Kidney glomerular epithelial cell (primary cell): Measurements from ENCODE around the gene COQ8A.
"Not testable (repeated sequence)": the region's sequence is repeated elsewhere in the genome, so short reads cannot be mapped to it uniquely, and the experiment has no call there.

Source experiments
- DNase-seq: peaks from one replicate; lab custom pipeline; 2025; lab: John Stamatoyannopoulos, UW

COQ8A gene

GRCh38 chr1:226929260-226930111 lies 10.6 kb upstream of the COQ8A start:
- not testable (repeated sequence) for DNase-seq

DNA sequence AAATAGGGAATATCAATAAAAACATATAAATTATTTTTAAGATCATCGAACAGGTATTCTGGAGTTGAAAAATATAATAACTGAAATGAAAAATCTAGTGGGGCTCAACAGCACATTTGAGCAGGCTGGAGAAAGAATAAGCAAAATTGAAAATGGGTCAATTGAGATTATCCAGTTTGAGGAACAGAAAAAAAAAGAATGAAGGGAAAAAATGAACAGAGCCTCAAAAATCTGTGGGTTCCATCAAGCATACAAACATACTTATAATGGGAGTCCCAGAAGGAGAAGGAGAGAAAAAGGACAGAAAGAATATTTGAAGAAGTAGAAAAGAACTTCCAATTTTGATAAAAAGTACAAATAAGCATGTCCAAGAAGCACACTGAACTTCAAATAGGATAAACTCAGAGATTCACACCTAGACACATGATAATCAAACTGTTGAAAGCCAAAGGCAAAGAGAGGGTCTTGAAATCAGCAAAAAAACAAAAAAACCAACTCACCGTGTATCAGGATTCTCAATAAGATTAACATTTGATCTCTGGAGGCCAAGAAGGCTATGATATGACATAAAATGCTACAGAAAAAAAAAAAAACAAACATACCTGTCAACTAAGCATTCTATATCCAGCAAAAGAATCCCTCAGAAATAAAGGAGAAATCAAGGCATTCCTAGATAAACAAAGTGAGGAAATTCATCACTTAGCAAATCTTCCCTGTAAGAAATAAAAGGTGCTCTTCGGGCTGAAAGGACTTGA lies 5.4 kb upstream of the COQ8A start:
- no peak for DNase-seq

DNA sequence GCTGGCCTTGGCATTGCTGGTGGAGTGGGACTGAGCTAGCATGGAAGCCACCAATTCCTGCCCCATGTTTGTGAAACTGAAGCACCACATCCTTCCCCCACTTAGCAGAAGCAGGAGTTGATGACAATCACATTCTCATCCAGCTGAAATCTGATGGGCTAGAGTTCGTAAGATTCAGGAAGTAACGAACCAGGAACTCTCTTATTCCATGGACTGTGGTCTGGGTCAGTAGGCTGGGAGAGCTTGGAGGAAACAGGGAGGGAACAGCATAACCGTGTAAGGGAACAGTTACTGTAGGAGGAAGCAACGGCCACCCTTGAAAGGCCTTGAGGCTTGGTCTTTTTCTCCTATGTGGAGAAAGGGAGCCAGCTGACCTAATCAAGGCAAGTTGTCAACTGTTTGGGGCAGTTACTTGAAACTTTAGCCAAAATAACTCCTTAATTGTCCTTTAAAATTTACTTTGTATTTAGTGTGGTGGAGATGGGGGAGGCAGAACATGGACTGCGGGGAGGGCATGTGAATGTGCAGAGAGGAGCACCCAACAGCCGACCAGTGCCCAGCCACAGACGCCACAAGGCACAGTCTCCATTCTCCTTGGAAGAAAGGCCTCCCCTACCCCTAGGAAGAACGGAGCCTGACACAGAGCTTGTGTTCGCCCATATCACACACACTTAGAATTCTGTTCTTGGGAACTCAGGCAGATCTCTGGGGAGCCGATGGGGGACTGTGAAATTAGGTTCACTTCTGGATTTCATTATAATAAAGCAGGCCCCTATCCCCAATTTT lies 2.0 kb upstream of the COQ8A start:
- no peak for DNase-seq

DNA sequence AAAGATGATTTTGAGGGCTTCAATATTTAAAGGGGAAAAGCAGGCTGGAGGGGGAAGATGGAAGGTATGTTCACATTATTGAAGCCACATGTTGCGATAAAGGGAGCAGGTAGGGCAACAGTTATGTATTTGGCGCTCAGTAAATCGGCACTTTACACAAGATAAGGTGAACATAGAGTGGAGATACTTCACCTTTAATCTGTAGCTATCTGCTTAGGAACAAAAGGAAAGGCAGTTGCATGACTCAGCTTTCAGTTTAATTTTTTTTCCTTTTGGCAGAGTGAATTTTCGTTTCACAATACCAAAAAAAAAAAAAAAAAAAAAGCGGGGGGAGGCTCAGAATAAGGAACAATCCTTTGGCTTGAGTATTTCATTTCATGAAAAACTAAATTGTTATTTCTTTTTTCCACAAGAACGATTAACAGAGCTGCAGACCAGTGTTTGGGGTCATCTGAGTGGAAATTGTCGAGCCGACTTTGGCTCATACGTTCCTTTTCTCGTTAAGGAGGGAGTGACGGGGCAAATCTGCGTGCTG lies 1.1 kb upstream of the COQ8A start:
- DNase-seq, result peak; percentile 38

GRCh38 chr1:226939438-226940028 lies 561 bp upstream of the COQ8A start:
- peak; percentile 78 for DNase-seq

- DNase-seq, result no peak
These were observed 643 bp downstream of the COQ8A start for GRCh38 chr1:226940806-226941067.

DNA sequence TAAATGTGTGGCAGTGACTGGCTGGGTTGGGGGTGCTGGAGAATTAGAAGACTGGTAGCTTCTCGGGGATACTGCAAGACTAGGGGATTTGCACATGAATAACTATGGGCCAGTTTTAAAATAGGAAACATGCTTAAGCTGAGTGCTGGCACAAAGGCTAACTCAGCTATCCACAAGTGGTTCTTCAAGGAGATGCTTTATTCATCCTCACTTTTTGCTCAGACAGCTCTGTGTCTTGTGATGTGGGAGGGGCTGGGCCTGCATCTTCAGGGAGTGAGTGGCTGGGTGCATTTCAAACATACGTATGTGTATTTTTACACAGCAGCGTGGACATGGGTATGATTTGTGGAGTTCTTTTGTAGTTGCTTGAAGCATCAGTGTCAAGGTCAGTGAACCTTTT lies 2.3 kb downstream of the COQ8A start:
- DNase-seq, result no peak

- DNase-seq, result no peak
These were observed 3.1 kb downstream of the COQ8A start for GRCh38 chr1:226943156-226943555.

GRCh38 chr1:226943927-226944326 lies 3.8 kb downstream of the COQ8A start:
- DNase-seq, result no peak

DNA sequence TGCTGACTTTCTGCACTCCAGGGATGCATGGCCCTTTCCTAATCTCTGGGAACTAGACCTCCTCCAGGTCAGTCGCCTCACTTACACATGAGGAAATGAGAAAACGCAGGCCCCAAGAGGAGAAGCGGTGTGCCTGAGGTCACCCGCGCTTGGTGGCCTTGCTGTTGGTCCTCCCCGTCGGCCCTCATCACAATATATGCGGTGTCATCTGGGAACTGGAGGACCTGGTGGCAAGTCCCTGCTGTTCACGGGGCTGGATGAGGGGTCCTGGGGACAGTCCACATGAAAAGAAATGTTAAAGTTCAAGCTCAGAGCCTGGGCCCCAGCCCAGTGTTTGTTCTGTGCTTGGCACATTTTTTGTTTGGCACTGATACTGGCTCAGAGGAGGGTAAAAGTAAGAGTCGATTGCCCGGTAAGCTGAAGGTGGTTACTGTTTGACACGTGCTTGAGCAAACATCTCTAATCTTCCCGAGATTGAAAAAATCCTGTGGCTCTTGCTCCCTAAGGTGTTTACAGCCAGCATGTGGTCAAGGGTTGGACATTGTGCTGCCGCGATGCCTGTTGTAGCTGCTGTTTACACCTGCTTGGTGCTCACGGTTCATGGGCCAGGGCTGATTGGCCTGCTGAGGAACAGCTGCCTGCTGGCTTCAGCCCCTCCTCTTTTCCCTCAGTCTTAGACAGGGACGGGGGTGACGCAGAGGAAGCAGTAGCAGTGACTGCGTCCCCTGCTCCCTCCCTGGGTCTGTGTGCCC lies 5.2 kb downstream of the COQ8A start:
- DNase-seq, result no peak

DNA sequence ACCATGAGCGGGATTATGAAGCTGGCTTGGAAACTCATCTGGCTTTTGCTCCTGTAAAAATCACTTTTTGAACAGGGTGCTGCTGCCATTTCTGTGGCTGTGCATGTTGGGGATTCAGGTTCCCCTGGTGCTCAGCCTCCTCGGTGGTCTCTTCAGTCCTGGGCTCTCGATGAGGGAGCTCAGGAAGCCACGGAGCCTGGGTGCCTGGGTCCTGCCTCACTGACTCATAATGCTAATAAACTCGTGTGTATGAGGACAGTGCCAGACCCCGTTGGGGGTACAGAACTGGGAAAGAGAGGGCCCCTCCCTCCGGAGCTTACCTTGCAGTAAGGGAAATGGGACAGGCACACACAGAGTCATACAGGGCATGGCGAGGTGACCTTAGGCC lies 5.8 kb downstream of the COQ8A start:
- no peak for DNase-seq

DNA sequence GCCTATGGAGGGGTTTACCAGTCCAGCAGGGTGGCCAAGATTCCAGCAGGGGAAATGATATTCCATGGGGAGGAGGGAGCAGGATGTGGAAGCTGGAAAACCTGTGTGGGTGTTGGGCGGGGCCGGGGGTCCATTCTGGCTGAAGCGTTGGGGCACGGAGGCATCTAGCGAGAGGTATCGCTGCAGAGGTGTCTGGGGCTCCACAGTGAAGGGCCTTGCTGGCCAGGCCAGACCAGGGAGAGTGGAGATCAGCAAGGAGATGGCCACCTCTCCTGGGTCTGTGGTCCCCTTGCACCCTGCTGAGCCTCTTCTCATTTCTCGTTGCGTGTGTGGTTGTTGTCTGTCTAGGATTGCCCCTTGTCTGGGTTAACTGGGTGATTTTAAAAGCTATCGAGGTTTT lies 6.2 kb downstream of the COQ8A start:
- no peak for DNase-seq

DNA sequence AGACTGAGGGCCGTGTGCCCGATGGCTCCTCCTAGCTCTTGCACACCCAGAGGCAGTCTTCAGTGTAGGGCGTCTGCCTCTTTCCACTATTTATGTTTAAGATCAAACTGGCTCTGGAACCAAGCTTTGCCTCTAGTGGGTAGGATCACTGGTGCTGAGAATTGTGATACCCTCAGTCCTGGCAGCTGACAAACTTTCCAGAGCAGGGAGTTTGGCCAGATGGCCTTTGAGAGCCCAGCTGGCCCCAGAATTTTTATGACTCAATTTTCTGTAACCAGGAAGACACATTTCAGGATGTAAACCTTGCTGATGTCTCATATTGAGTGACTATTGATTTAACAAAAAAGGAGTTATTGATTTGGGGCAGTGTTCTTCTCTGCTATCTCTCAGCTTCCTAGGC lies 6.7 kb downstream of the COQ8A start:
- no peak for DNase-seq

GRCh38 chr1:226948051-226948450 lies 8.0 kb downstream of the COQ8A start:
- no peak for DNase-seq

DNA sequence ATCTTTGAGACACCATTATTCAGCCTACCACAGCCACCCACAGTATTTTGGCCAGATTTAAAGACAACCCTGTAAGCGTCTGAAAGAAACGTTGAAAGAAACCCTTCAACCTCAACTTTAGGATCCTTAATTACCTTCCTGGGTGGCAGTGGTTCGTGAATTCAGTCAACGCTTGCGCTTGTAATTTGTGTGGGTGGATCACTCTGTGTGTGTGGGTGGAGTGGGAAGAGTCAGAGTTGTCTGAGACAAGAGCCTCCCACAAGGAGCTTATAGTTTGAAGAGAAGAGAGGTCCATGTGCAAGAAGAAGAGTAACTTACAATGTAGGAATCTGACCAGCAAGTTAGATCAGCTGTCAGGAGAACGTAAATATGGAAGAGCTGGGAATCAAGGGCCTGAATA lies 8.4 kb downstream of the COQ8A start:
- no peak for DNase-seq

DNA sequence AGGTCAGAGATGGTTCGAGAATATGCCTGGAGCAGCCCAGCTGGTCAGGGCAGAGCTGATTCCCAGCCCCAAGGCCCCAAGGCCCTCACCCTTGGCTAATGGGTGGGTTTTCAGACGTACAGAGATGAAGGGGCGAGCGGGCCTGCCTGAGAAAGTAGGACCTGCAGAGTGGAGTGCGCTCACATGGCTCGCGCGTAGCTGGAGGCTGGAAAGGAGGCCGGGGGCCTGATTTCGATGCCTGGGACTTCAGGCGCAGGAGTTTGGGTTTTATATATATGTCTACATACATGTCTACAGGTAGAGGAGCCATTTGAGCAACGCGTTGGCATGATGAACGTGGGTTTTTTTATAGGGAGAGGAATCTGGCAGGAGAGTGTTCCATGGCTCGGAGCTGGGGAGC lies 8.9 kb downstream of the COQ8A start:
- DNase-seq, result no peak

GRCh38 chr1:226949401-226949800 lies 9.3 kb downstream of the COQ8A start:
- DNase-seq, result no peak

DNA sequence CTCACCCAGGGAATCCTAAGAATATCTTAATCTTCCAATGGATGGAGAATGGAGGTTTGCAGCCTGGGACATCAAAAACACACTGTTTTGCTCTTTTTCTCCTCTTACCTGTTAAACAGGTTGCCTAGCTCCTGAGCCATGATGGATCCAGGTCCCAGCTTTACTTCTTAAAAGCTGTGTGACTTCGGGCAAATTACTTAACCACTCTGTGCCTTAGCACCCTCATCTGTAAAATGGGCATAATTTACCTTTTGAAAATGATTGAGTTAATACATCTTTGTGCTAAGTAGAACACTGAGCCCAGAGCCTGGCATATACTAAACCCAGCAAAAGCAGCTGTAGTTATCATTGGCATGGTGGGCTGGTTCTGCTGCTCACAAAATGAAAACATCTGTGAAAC lies 10.2 kb downstream of the COQ8A start:
- no peak for DNase-seq

- DNase-seq, result no peak
These were observed 10.8 kb downstream of the COQ8A start for GRCh38 chr1:226950871-226951270.

DNA sequence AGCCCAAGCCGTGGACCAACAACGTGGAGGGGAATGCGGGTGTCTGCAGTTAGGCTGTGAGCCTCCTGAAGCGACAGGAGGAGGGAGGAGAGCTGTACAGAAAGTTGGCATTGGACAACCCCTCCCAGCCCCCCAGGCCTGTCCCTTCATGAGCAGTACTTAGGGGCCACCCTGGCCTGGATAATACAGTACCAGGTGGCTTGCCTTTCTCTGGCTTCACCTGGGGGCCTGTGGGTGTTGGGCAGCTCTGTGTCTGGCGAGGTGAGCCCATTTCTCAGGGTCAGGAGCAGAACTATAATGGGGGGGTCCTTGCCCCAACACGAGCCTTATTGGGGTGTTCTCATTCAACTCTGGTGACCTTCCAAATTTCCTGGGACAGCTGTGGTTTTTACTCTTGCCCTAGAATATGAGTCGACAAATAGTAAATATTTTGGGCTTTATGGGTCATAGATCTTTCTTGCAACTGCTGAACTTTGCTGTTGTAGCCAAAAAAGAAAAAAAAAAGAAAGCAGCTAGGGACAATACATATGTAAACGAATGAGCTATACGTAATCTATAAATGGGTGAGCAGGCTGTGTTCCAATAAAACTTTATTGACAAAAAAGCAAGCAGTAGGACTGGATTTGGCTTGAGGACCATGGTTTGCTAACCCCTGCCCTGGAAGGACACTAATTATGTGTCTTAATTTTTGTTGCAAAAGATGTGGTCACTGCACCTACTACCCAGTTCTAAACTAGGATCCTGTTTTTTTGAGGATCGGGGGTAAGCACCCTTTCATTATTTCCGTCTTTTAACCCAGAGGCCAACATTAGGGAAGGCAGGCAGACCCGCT lies 11.4 kb downstream of the COQ8A start:
- DNase-seq, result no peak

GRCh38 chr1:226952118-226952441 lies 12.0 kb downstream of the COQ8A start:
- no peak for DNase-seq
